ENCODE results near the gene HOMER2. TPM values are rescaled to one million over a fixed set of nuclear protein-coding genes. Genes with fewer than 3 reads are reported as not detected.

HOMER2 gene
- total and polyA plus RNA-seq, 2 of the 4 experiments (the other 2 are of a cell fraction): 0.54 to 0.79 TPM

- no peak overlapping the region for H3K4me3 ChIP-seq (ENCODE audit: insufficient read depth, low read depth, low read length)
- H2AK5ac ChIP-seq (ENCODE audit: low read depth, low read length): no peak overlapping the region
- H3K9me1 ChIP-seq (ENCODE audit: insufficient read depth, low read length): no peaks in the 10 kb centered on the region
- peak overlapping the region; percentile 9 for H2AK9ac ChIP-seq (replicated peaks; ENCODE audit: low read depth, low read length, poor library complexity)
- no peak overlapping the region for H2BK15ac ChIP-seq (ENCODE audit: low read depth, low read length)
- in situ Hi-C loops (cut with MboI; ENCODE audit: low sequenced_read_pairs) (no loop called here), intact Hi-C loops (cut with micrococcal nuclease) (no loop called here), dilution Hi-C loops (cut with HindIII; ENCODE audit: low sequenced_read_pairs, unreplicated experiment) (no loop called here)
- H2BK5ac ChIP-seq (ENCODE audit: low read depth, low read length, poor library complexity, severe bottlenecking): no peak overlapping the region
- no peak overlapping the region for H4K5ac ChIP-seq (ENCODE audit: low read depth, low read length)
- H2BK120ac ChIP-seq (ENCODE audit: low read depth, low read length): no peak overlapping the region
- no peak overlapping the region for H3K4ac ChIP-seq (ENCODE audit: low read depth, low read length)
- no peak overlapping the region for H2AFZ ChIP-seq (replicated peaks; ENCODE audit: low read length, poor library complexity)
- H4K8ac ChIP-seq (ENCODE audit: low read depth in 2 of 2, low read length in 2 of 2): no peak overlapping the region
- no peaks in the 10 kb centered on the region for H3K27me3 ChIP-seq (ENCODE audit: control insufficient read depth, insufficient read depth, low read length)
- H2BK20ac ChIP-seq (ENCODE audit: low read depth, low read length): no peak overlapping the region
- H3K23ac ChIP-seq (ENCODE audit: low read depth, low read length): no peak overlapping the region
- no peaks in the 10 kb centered on the region for H3K79me1 ChIP-seq (ENCODE audit: low read depth in 1 of 2, low read length in 2 of 2)
- H4K20me1 ChIP-seq (ENCODE audit: insufficient read depth, low read length): no peaks in the 10 kb centered on the region
- POLR2A ChIA-PET (ENCODE audit: unreplicated experiment): interaction anchor here (0.6 kb wide), 1 partner anchor 455 kb away, joined by 3 read pairs; the partner anchor contains the start of gene RPS17
- no peak overlapping the region for H3K18ac ChIP-seq (ENCODE audit: low read depth, low read length)
- no peaks in the 10 kb centered on the region for H3K9me3 ChIP-seq (ENCODE audit: control insufficient read depth, insufficient read depth, low read length)
- no peak overlapping the region for H3K27ac ChIP-seq (ENCODE audit: insufficient read depth, low read length)
- H3K56ac ChIP-seq (ENCODE audit: extremely low read depth, insufficient read depth, low read length): no peak overlapping the region
- CTCF ChIA-PET: interaction anchor here (1.4 kb wide), 1 partner anchor 146 kb away, joined by 3 read pairs; no protein-coding TSS in a partner anchor
- no peaks in the 10 kb centered on the region for H3K36me3 ChIP-seq (ENCODE audit: control insufficient read depth, insufficient read depth, low read length)
- H3K9ac ChIP-seq (ENCODE audit: low read depth, low read length): no peak overlapping the region
- WGBS, 2 experiments (ENCODE audit: extremely low coverage in 2 of 2, insufficient read length in 1 of 2): no CpG with 5 or more reads among the region's 3 CpGs
- ATAC-seq (ENCODE audit: low read depth) (no peak), DNase-seq (peak; percentile 41)
- H3K4me1 ChIP-seq (ENCODE audit: control insufficient read depth, insufficient read depth, low read length): peaks cover 2% of the 10 kb centered on the region; the same call in 1 of the 2 replicates
- no peak for TF ChIP-seq CTCF (conservative IDR thresholded peaks at IDR 0.05; ENCODE audit: low read depth, low read length)
- TF ChIP-seq ELK1 (IDR thresholded peaks at IDR 0.05; ENCODE audit: borderline replicate concordance, low read depth, low read length): no peak
- no peak for TF ChIP-seq MAZ (IDR thresholded peaks at IDR 0.05; ENCODE audit: borderline replicate concordance, low read depth, low read length)
- no peak for TF ChIP-seq RFX5 (IDR thresholded peaks at IDR 0.05; ENCODE audit: low read depth, low read length)
- no peak for TF ChIP-seq NFE2L2 (IDR thresholded peaks at IDR 0.05; ENCODE audit: low read depth, low read length)
- H3K4me2 ChIP-seq (ENCODE audit: low read depth, low read length): no peak overlapping the region
- no TSS peak for BruUV-seq (replicated peaks)
- H4K91ac ChIP-seq (ENCODE audit: insufficient read depth, low read depth, low read length): no peak overlapping the region
- H3K14ac ChIP-seq (replicated peaks; ENCODE audit: low read depth, low read length): no peak overlapping the region
Observed at GRCh38 chr15:82995938-82996337, 43.4 kb upstream of the HOMER2 start.
